ENCODE results near the gene AMPD3. TPM values are rescaled to one million over a fixed set of nuclear protein-coding genes. Genes with fewer than 3 reads are reported as not detected.

AMPD3 gene
- total and polyA plus RNA-seq, 2 of the 13 experiments (the other 11 are each of a cell fraction or from before 2014, with no cell fraction given), result 0.33 to 2.3 TPM

- Histone ChIP-seq H3K27me3 (ENCODE audit: control insufficient read depth in 1 of 2, insufficient read depth in 2 of 2, low read length in 2 of 2) (no peaks in the 10 kb centered on the region), H3K27ac (ENCODE audit: extremely low read length, insufficient read depth, low read length) (no peak overlapping the region), H3K4me3 (replicated peaks in 1 of 3; ENCODE audit: insufficient read depth in 1 of 3, low read depth in 2 of 3, low read length in 3 of 3) (no peak overlapping the region), H3K79me2 (ENCODE audit: insufficient read depth, low read length) (no peaks in the 10 kb centered on the region), H3K9ac (ENCODE audit: insufficient read depth, low read depth, low read length) (no peak overlapping the region), H3K36me3 (replicated peaks in 1 of 2; ENCODE audit: control insufficient read depth in 1 of 2, insufficient read depth in 2 of 2, low read length in 2 of 2) (no peaks in the 10 kb centered on the region), H3K4me1 (ENCODE audit: insufficient read depth, low read length) (peaks cover 21% of the 10 kb centered on the region), H4K20me1 (ENCODE audit: insufficient read depth, low read length) (no peaks in the 10 kb centered on the region), H2AFZ (ENCODE audit: low read length) (no peak overlapping the region), H3K9me3 (ENCODE audit: low read length) (no peaks in the 10 kb centered on the region), H3K4me2 (ENCODE audit: low read depth, low read length) (no peak overlapping the region)
- no peak for TF ChIP-seq JARID2 (CRISPR knock-in tag; IDR thresholded peaks at IDR 0.05; ENCODE audit: insufficient replicate concordance)
- TF ChIP-seq MTF1 (CRISPR knock-in tag; IDR thresholded peaks at IDR 0.05), result no peak
- no peak for TF ChIP-seq REPIN1 (CRISPR knock-in tag; IDR thresholded peaks at IDR 0.05; ENCODE audit: borderline replicate concordance, low read depth)
- TF ChIP-seq, protein P1, sequence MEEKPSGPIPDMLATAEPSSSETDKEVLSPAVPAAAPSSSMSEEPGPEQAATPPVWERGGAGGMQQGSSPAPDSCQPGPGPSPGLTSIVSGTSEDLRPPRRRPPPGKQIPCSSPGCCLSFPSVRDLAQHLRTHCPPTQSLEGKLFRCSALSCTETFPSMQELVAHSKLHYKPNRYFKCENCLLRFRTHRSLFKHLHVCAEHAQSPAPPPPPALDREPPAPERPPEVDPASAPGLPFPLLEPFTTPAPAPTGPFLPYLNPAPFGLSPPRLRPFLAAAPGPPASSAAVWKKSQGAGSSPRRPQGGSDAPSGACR (CRISPR knock-in tag; IDR thresholded peaks at IDR 0.05), result no peak
- TF ChIP-seq CENPBD1 (CRISPR knock-in tag; IDR thresholded peaks at IDR 0.05; ENCODE audit: borderline replicate concordance, low read depth), result no peak
- no peak for TF ChIP-seq PBX2 (CRISPR knock-in tag; IDR thresholded peaks at IDR 0.05)
- intact Hi-C loops (cut with micrococcal nuclease; ENCODE audit: unreplicated experiment) (loop anchor here (10.0 kb wide), 1 partner anchor 588 kb away; no protein-coding TSS in a partner anchor), in situ Hi-C loops (cut with HindIII; ENCODE audit: extremely low pct_ligation_motif_present, low pct_unique_long_range_greater_than_20kb) (no loop called here)
- ATAC-seq (no peak), DNase-seq (ENCODE audit: low spot score) (no peak), FAIRE-seq (no peak)
- POLR2A ChIA-PET, result no interaction called here
- WGBS (ENCODE audit: low lambda C conversion rate), result 59% methylated on average over 10 of the region's 10 CpGs
- CTCF ChIA-PET (ENCODE audit: low intra/inter-chr PET ratio, low total read pairs), result no interaction called here
- BruUV-seq (replicated peaks), result no TSS peak
Measured at GRCh38 chr11:10486161-10486840, 31.2 kb downstream of the AMPD3 start.

Data from HepG2 (cell line).